T-cell (primary cell): ENCODE measurements around the gene LIN9. TPM values are rescaled to one million over a fixed set of nuclear protein-coding genes. Genes with fewer than 3 reads are reported as not detected.
A peak's percentile ranks its signal among the peaks of the same experiment; 100 is the strongest.

Experiments used
- ATAC-seq, 4 experiments: fragments of 200-7000 bp in 3 of 4; fragments of 150-1000 bp in 1 of 4; cut with Tn5 transposase; replicated peaks in 1 of 4; 1 replicate in 3 of 4; 2 replicates in 1 of 4; pipeline ENCODE4 v1.10.0; 2021; ENCODE audit warnings: moderate library complexity in 3 of 4, mild to moderate bottlenecking in 2 of 4, moderate number of reproducible peaks in 1 of 4
- CTCF ChIA-PET, 2 donors: fragments of 300-600 bp; sonication (Branson Sonifier 250); formaldehyde crosslinking; loops; one replicate each; lab custom pipeline; 2022; ENCODE audit warnings: antibody characterized with exemption in 2 of 2; lab: Charles Lee
- POLR2A ChIA-PET, 2 donors: fragments of 300-600 bp; sonication (Branson Sonifier 250); formaldehyde crosslinking; loops; one replicate each; lab custom pipeline; 2022; ENCODE audit warnings: antibody characterized with exemption in 2 of 2; lab: Charles Lee
- DNase-seq, 35 experiments: peaks; one replicate each; pipeline versions ENCODE4 v3.0.0 to v3.0.0-alpha.2; 2013 to 2023
- H3K27ac ChIP-seq: one replicate; pipeline ENCODE4 v1.5.1; 2013; ENCODE audit warnings: low read length
- H3K27me3 ChIP-seq, 2 experiments: replicated peaks in 1 of 2; 1 replicate in 1 of 2; 2 replicates in 1 of 2; pipeline versions ENCODE4 v1.6.1 to v1.7.0; 2013; ENCODE audit warnings: low read length in 1 of 2, mixed read lengths in 1 of 2; ENCODE audit not compliant: control insufficient read depth in 2 of 2, insufficient read depth in 2 of 2; ENCODE audit errors: extremely low read depth in 1 of 2
- H3K36me3 ChIP-seq, 2 donors: 1 replicate in 1 of 2; 2 replicates in 1 of 2; pipeline versions ENCODE4 v1.6.1 to v1.7.0; 2013; ENCODE audit warnings: low read length in 1 of 2; ENCODE audit not compliant: control insufficient read depth in 2 of 2, insufficient read depth in 1 of 2; ENCODE audit errors: extremely low read depth in 1 of 2
- H3K4me1 ChIP-seq, 2 experiments: 1 replicate in 1 of 2; 2 replicates in 1 of 2; pipeline versions ENCODE4 v1.6.1 to v1.7.0; 2013; ENCODE audit warnings: low read length in 2 of 2, mixed read lengths in 1 of 2; ENCODE audit not compliant: insufficient read depth in 2 of 2, control insufficient read depth in 1 of 2; ENCODE audit errors: extremely low read depth in 1 of 2
- H3K4me3 ChIP-seq, 2 donors: 1 replicate in 1 of 2; 2 replicates in 1 of 2; pipeline versions ENCODE4 v1.5.1 to v1.7.0; 2013; ENCODE audit warnings: mild to moderate bottlenecking in 2 of 2, low read length in 1 of 2, moderate library complexity in 1 of 2; ENCODE audit not compliant: control insufficient read depth in 1 of 2; ENCODE audit errors: extremely low read depth in 1 of 2
- H3K9me3 ChIP-seq: 2 replicates; pipeline ENCODE4 v1.7.0; 2013
- H3K27ac Mint-ChIP-seq, 2 donors: one replicate each; pipeline ENCODE4 v1.8.0; 2020 to 2021; ENCODE audit warnings: mild to moderate bottlenecking in 2 of 2, mixed read lengths in 2 of 2
- H3K27me3 Mint-ChIP-seq, 2 donors: one replicate each; pipeline ENCODE4 v1.8.0; 2021 to 2022; ENCODE audit warnings: mixed read lengths in 2 of 2
- H3K36me3 Mint-ChIP-seq: one replicate; pipeline ENCODE4 v1.8.0; 2021; ENCODE audit warnings: mixed read lengths
- H3K4me1 Mint-ChIP-seq, 3 donors: one replicate each; pipeline ENCODE4 v1.8.0; 2020 to 2022; ENCODE audit warnings: mixed read lengths in 3 of 3, mild to moderate bottlenecking in 1 of 3
- H3K4me3 Mint-ChIP-seq, 3 donors: one replicate each; pipeline ENCODE4 v1.8.0; 2020 to 2022; ENCODE audit warnings: mild to moderate bottlenecking in 3 of 3, mixed read lengths in 3 of 3, moderate library complexity in 3 of 3
- H3K9me3 Mint-ChIP-seq, 3 donors: one replicate each; pipeline ENCODE4 v1.8.0; 2020 to 2022; ENCODE audit warnings: mixed read lengths in 3 of 3
- WGBS: methylation state at CpG from one replicate; pipeline ENCODE4 v1.1.5; 2013; ENCODE audit warnings: missing lambda C conversion rate; ENCODE audit not compliant: insufficient coverage; 5-methylcytosine and 5-hydroxymethylcytosine counted together
- total RNA-seq, 35 experiments: library from RNA in 6 of 35; stranded (reverse) in 6 of 35; fragments of 120-200 nt in 1 of 35; gene quantifications; one replicate each; pipeline versions ENCODE4 v1.2.1 to v1.2.4 and lab custom pipeline; 2013 to 2026

The LIN9 gene
- total RNA-seq, 5 donors from 2014 or later (not counting 1 experiment from before 2014, with no cell fraction given), result 1.6 to 7.3 (median 5.3) TPM

DNA sequence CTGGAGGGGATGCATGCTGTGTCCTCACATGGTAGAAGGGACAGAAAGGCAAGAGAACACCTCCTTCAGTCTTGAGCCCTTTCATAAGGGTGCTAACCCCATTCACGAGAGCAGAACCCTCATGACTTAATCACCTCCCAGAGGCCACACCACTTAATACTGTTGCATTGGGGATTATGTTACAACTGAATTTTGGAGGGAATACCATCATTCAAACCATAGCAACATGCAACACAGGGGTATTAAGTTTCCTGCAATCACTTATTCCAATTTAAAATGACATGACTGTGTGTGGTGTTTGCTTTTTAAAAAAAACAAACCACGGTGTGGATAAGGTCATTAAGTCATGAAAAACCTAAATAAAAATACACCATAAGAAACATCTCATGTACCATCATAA, 3.1 kb upstream of the LIN9 start:
- CTCF ChIA-PET, result no interaction called here
- H3K27me3 ChIP-seq, result peaks cover 0 to 5% of the 10 kb centered on the region in 2 experiments
- H3K4me1 ChIP-seq, result peaks cover 11 to 14% of the 10 kb centered on the region in 2 experiments
- WGBS, result no CpG with 5 or more reads among the region's 2 CpGs
- Mint-ChIP-seq H3K4me1 (peaks cover 9 to 15% (median 14%) of the 10 kb centered on the region in 3 donors), H3K27ac (no peak overlapping the region), H3K4me3 (no peak overlapping the region), H3K36me3 (no peaks in the 10 kb centered on the region), H3K27me3 (peaks cover 3 to 19% of the 10 kb centered on the region in 2 donors), H3K9me3 (no peaks in the 10 kb centered on the region)
- no peak overlapping the region for H3K27ac ChIP-seq
- H3K36me3 ChIP-seq, result no peaks in the 10 kb centered on the region
- no peak overlapping the region for H3K4me3 ChIP-seq
- ATAC-seq (no peak), DNase-seq (no peak)
- POLR2A ChIA-PET, result no interaction called here
- H3K9me3 ChIP-seq, result no peaks in the 10 kb centered on the region

DNA sequence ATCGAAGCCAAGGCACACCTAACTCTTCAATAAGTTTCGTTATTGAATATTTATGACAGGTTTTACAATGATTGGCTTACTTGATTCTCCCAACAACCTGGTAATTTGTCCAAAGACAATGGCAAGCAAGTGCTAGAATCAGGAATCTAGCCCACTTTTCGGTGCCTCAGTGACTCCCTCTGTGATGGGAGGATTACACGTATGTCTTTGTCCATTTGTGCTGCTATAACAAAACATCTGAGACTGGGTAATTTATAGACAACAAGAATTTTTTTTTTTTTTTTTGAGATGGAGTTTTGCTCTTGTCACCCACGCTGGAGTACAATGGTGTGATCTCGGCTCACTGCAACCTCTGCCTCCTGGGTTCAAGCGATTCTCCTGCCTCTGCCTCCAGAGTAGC, 2.4 kb upstream of the LIN9 start:
- no peak overlapping the region for H3K27ac ChIP-seq
- no peaks in the 10 kb centered on the region for H3K9me3 ChIP-seq
- Mint-ChIP-seq H3K27me3 (peaks cover 3 to 17% of the 10 kb centered on the region in 2 donors), H3K9me3 (no peaks in the 10 kb centered on the region), H3K4me1 (peaks cover 14 to 18% (median 17%) of the 10 kb centered on the region in 3 donors), H3K4me3 (no peak overlapping the region), H3K36me3 (no peaks in the 10 kb centered on the region), H3K27ac (no peak overlapping the region)
- no peaks in the 10 kb centered on the region for H3K36me3 ChIP-seq
- H3K4me1 ChIP-seq, result peaks cover 11 to 14% of the 10 kb centered on the region in 2 experiments
- ChIA-PET POLR2A (no interaction called here), CTCF (interaction anchor here in 1 of 2 donors (1.4 kb wide), 1 partner anchor 22 kb away, joined by 4 read pairs; no protein-coding TSS in a partner anchor)
- H3K27me3 ChIP-seq, result peaks cover 0 to 5% of the 10 kb centered on the region in 2 experiments
- ATAC-seq (no peak), DNase-seq (no peak)
- WGBS, result 100% methylated on average over 1 of the region's 7 CpGs
- no peak overlapping the region for H3K4me3 ChIP-seq

GRCh38 chr1:226310637-226311195, 1.8 kb upstream of the LIN9 start:
- Histone ChIP-seq H3K4me1 (peaks cover 11 to 14% of the 10 kb centered on the region in 2 experiments), H3K4me3 (no peak overlapping the region), H3K27me3 (peaks cover 0 to 5% of the 10 kb centered on the region in 2 experiments), H3K27ac (no peak overlapping the region), H3K9me3 (no peaks in the 10 kb centered on the region), H3K36me3 (no peaks in the 10 kb centered on the region)
- ChIA-PET CTCF (interaction anchor here in 1 of 2 donors (1.4 to 1.8 kb wide), 2 partner anchors 22 to 185 kb away, joined by 4 to 5 read pairs; no protein-coding TSS in a partner anchor), POLR2A (no interaction called here)
- Mint-ChIP-seq H3K36me3 (no peaks in the 10 kb centered on the region), H3K9me3 (no peaks in the 10 kb centered on the region), H3K4me3 (peak overlapping the region in 2 of 3 donors; percentile 2 to 88), H3K4me1 (peaks cover 18 to 20% (median 18%) of the 10 kb centered on the region in 3 donors), H3K27me3 (peaks cover 3 to 16% of the 10 kb centered on the region in 2 donors), H3K27ac (no peak overlapping the region)
- DNase-seq, result peak in 1 of 35 experiments; percentile 6
- no peak for ATAC-seq
- WGBS, result 40% methylated on average over 1 of the region's 2 CpGs

DNA sequence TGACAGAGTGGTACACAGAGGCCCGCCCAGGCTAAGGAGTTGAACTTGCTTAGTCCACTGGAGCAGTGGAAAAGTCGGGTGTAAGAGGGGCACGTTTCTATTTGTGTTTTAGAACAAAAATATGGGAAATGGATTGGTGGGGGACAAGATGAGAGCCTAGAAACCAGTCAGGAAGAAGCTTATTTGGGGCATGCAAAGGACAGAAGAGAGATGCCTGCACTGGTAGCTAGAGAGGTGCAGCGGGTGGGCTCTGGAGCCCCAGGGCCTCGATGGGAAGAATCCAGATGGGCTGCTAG, 1.2 kb upstream of the LIN9 start:
- peak in 1 of 35 experiments; percentile 3 for DNase-seq
- CTCF ChIA-PET, result interaction anchor here in 1 of 2 donors (1.4 to 1.8 kb wide), 2 partner anchors 23 to 185 kb away, joined by 4 to 5 read pairs; no protein-coding TSS in a partner anchor
- Histone ChIP-seq H3K4me3 (no peak overlapping the region), H3K27ac (no peak overlapping the region), H3K4me1 (peaks cover 11 to 14% of the 10 kb centered on the region in 2 experiments), H3K27me3 (peaks cover 0 to 5% of the 10 kb centered on the region in 2 experiments), H3K36me3 (no peaks in the 10 kb centered on the region), H3K9me3 (no peaks in the 10 kb centered on the region)
- ATAC-seq, result no peak
- Mint-ChIP-seq H3K4me3 (peak overlapping the region; percentile 70 to 88 (median 78)), H3K4me1 (peaks cover 18 to 26% (median 19%) of the 10 kb centered on the region in 3 donors), H3K27me3 (peaks cover 3 to 16% of the 10 kb centered on the region in 2 donors), H3K9me3 (no peaks in the 10 kb centered on the region), H3K36me3 (no peaks in the 10 kb centered on the region), H3K27ac (no peak overlapping the region)
- 92% methylated on average over 5 of the region's 5 CpGs for WGBS
- POLR2A ChIA-PET, result no interaction called here

DNA sequence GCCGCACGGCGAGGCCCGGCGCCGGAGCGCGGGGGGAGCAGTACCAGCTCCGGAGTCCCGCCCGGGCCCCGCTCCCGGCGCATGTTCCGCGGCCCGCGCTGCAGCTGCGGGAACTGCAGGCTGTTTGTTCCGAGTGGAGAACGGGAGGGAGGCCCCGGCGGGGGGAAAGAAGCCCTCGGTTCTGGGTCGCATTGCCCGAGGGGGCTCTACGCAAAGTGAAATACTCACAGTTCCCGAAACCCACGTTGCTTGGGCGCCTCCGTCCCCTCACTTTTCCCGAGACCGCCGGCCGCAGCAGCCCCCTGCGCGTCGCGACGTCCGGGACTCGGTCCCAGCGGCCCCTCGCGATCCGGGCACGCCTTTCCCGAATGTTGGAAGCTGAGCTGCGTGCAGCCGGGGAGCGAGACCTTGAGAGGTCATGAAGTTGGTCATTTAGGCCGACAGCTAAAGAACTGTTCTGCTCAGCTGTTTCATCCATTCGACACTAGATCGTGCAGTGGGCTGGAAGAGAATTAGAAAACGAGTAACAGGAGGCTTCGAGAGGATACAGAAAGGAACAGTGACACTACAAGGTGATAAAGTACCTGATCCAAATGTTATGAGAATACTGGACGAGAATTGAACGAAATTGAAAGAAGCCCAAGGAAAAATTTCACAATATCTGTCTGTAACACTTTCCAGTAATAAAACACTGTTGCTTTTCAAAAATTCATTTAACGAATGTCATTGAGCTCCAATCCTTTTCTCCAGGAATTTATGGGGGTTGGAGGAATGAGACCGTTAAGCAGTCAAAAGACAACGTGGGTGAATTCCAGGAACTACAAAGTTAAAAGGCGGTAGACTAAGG, 657 bp upstream of the LIN9 start:
- Mint-ChIP-seq H3K4me3 (peak overlapping the region; percentile 70 to 88 (median 78)), H3K4me1 (peaks cover 18 to 27% (median 20%) of the 10 kb centered on the region in 3 donors), H3K9me3 (no peaks in the 10 kb centered on the region), H3K27me3 (peaks cover 3 to 15% of the 10 kb centered on the region in 2 donors), H3K36me3 (no peaks in the 10 kb centered on the region), H3K27ac (no peak overlapping the region)
- Histone ChIP-seq H3K36me3 (no peaks in the 10 kb centered on the region), H3K4me1 (peaks cover 11 to 14% of the 10 kb centered on the region in 2 experiments), H3K27ac (no peak overlapping the region), H3K27me3 (peaks cover 0 to 5% of the 10 kb centered on the region in 2 experiments), H3K9me3 (no peaks in the 10 kb centered on the region), H3K4me3 (peak overlapping the region; percentile 51 to 89)
- DNase-seq (peak in 4 of 35 experiments; percentile 10 to 37 (median 17)), ATAC-seq (peak in 2 of 4 experiments; percentile 68 to 69)
- POLR2A ChIA-PET, result no interaction called here
- 5% methylated on average over 55 of the region's 62 CpGs for WGBS
- CTCF ChIA-PET, result interaction anchor here (1.1 to 1.8 kb wide), 4 partner anchors 9 to 184 kb away, joined by 4 to 14 read pairs (median 5); partner anchors contain the start of gene PARP1 (in 1 of the 2)

- H3K9me3 Mint-ChIP-seq, result no peaks in the 10 kb centered on the region
- peaks cover 0 to 14% of the 10 kb centered on the region in 2 donors for H3K27me3 Mint-ChIP-seq
- H3K4me3 Mint-ChIP-seq, result peak overlapping the region; percentile 86 to 89 (median 88)
- Histone ChIP-seq H3K27me3 (peaks cover 0 to 5% of the 10 kb centered on the region in 2 experiments), H3K4me3 (peak overlapping the region; percentile 89 to 100), H3K36me3 (no peaks in the 10 kb centered on the region), H3K9me3 (no peaks in the 10 kb centered on the region), H3K4me1 (peaks cover 11 to 14% of the 10 kb centered on the region in 2 experiments), H3K27ac (no peak overlapping the region)
- H3K27ac Mint-ChIP-seq, result peak overlapping the region in 1 of 2 donors; percentile 64
- WGBS, result 9% methylated on average over 13 of the region's 14 CpGs
- ATAC-seq, result no peak
- peak in 3 of 35 experiments; percentile 1 to 28 (median 4) for DNase-seq
- CTCF ChIA-PET, result interaction anchor here (1.1 to 1.6 kb wide), 3 partner anchors 8 to 100 kb away, joined by 4 to 14 read pairs (median 5); partner anchors contain the start of gene PARP1 (in 1 of the 2)
- peaks cover 19 to 27% (median 22%) of the 10 kb centered on the region in 3 donors for H3K4me1 Mint-ChIP-seq
- peaks cover under 1% of the 10 kb centered on the region for H3K36me3 Mint-ChIP-seq
- POLR2A ChIA-PET, result interaction anchor here in 1 of 2 donors (0.5 kb wide), 1 partner anchor 430 kb away, joined by 8 read pairs; no protein-coding TSS in a partner anchor
These were observed 720 bp downstream of the LIN9 start for GRCh38 chr1:226308166-226308722.
